DMS153 (cell line): Measurements from ENCODE around the gene USP31.
"Not testable (repeated sequence)": the region's sequence is repeated elsewhere in the genome, so short reads cannot be mapped to it uniquely, and the experiment has no call there.

ENCODE experiments used
- DNase-seq: peaks from one replicate; lab custom pipeline; 2025; lab: John Stamatoyannopoulos, UW

USP31 gene

DNA sequence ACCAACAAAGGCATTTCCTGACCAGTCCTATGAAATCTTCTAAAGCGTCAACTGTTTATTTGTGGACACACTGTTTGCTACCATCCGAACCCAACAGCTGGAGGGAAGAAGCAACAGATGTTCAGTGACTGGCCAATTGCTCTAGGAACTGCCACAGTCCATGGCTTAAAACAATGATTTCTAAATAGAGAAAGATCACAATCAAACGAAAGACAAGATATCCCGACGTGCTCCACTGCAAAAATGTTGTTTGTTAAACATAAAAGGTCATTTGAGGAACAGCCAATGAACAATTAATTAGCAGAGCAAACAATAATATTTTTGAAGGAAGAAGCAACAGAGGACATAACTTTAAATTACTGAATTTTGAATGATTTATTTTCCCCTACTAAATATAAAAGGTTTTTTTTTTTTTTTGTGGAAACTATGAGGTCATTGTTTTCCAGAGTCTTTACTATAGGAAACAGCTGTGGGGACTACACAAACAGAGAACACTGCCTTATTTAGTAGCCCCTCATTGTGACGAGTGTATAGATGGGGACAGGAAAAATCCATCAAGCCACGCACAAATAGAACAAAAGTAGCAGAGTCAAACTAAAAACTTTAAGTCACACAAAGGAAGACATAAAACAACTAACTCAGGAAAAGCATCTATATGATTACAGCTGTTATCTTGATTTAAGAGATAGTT is 17.2 kb downstream of the USP31 start:
- peak; percentile 34 for DNase-seq

GRCh38 chr16:23131436-23131835 is 17.8 kb downstream of the USP31 start:
- peak; percentile 9 for DNase-seq

DNA sequence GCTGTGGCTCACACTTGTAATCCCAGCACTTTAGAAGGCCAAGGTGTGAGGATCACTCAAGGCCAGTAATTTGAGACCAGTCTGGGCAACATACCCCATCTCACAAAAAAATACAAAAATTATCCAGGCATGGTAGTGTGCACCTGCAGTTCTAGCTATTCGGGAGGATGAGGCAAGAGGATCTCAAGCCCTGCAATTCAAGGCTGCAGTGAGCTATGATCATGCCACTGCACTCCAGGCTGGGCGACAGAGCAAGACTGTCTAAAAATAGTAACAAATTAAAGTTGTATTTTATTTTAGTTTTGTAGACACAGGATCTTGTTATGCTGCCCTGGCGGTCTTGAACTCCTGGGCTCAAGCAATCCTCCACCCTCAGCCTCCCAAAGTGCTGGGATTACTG is 18.2 kb downstream of the USP31 start:
- DNase-seq = no peak

GRCh38 chr16:23129686-23130085 is 19.6 kb downstream of the USP31 start:
- DNase-seq = no peak

DNA sequence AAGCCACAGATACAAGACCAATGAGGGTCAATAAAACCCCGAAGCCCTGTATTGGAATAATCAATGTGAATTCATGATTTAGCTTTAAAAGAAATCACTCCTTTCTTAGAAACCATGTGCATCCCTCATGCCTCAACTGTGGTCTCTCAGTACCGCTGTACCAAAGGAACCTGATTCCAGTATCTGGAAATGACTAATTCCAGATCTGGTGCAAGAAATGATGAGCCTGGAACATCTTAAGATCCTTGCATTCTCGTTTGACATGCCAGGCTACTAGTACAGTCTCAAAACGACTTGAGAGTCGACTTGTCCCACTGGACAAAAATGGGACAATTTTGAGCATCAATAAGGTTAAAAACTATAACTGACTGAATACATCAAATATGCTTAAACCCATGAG is 21.2 kb downstream of the USP31 start:
- no peak for DNase-seq

DNA sequence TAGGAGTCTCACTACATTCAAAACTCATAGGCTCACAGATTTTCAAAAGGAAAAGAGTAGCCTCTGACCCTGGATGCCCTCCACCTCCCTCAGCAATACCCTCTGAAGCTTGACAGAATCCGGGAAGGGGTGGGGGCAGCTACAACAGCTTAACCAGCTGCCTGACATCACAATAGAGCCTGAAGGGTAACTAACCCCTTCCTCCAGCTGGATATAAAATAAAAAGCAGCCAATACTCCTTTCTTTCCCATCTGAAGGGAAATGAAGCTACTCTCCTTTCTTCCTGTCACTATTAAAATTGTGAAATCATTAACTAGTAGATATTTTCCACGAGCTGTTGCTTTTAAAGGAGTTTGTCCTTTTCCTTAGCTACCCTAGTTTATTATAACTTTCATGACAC is 24.0 kb downstream of the USP31 start:
- no peak for DNase-seq

DNA sequence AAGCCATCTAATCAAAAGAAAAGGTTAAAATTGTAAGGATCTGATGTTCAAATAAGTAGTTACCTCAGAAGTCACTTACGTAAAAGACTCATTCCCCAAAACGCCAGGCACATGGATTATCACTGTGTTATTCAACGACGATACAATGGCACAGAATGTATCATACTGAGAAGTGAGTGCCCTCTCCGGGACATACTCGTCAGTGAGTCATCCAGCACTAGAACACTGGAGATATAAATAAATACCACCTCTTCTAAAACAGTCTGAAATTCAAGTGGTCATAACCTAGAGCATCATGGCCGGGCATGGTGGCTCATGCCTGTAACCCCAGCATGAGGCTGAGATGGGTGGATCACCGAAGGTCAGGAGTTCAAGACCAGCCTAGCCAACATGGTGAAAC is 24.9 kb downstream of the USP31 start:
- DNase-seq = no peak

GRCh38 chr16:23122144-23122543 is 27.1 kb downstream of the USP31 start:
- no peak for DNase-seq

DNA sequence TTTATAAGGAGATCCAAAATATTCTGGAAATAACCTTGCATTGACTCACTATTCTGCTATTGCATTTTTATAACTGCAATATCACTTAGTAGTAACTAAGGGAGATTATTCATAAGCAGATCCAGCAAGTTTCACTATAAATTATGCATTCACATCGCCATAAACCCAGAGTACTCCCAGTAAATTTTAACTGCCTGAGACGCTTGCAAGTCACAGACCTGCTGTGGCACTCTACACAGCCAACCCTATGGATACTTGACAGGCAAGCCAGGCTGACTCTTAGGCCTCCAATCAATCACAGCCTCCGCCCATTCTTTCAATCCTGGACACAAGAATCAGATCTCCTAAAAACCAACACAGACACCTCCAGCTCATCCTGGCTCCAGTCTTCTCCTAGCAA is 28.2 kb downstream of the USP31 start:
- DNase-seq = no peak

DNA sequence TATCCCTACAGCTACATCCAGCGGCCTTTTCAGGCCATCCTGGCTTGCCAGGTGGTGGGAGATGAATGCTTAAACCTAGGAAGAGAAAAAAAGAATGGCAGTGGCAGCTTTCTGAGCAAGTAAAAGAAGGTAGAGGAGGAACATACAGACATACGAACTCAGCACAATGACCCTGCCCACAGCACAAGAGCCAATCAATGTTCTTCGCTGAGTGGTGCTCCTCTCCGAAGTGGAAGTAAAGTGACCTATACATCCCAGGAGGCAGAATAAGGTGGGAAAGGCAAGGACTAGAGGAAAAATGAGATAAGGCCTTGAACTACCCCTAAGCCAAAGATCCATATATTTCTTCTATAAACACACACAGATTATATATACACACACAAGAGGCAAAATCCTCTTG is 28.7 kb downstream of the USP31 start:
- no peak for DNase-seq

GRCh38 chr16:23119570-23119969 is 29.7 kb downstream of the USP31 start:
- no peak for DNase-seq

DNA sequence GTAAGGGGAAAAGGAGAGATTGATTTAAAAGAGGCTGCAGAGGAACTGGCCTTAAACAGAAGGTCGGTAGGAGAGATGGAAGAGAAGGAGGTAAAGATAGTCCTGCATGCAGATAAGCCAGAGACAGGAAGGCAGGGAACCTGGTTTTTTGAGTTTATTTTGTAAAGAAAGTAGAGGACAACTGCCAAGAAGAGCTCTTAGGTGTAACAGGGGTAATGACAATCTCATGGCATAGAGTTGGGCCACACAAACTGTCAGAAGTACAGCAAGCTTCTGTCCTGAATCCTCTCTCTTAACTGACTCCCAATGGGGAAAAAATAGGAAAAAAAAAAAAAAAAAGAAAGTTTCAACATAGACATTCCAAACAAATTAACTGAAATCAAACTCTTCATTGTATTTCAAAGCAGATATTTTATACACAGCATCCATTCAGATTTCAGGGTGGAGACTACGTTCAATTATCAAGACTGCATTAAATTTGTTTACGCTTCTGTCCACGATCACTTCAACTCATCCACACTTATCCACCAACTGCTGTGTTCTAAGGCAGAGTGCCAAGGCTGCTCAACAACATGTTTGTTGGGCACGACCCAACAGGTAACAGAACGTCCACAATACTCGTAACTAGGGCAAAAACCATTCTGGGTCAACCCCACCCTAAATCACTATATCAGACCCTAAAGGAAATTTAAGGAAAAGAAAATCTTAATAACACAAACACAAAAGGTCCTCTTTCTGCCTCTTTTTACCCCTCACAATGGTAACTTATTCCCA is 34.9 kb downstream of the USP31 start:
- peak; percentile 52 for DNase-seq

- DNase-seq = no peak
Observed at GRCh38 chr16:23113185-23113584, 36.1 kb downstream of the USP31 start.

GRCh38 chr16:23110257-23110899 is 38.9 kb downstream of the USP31 start:
- no peak for DNase-seq

DNA sequence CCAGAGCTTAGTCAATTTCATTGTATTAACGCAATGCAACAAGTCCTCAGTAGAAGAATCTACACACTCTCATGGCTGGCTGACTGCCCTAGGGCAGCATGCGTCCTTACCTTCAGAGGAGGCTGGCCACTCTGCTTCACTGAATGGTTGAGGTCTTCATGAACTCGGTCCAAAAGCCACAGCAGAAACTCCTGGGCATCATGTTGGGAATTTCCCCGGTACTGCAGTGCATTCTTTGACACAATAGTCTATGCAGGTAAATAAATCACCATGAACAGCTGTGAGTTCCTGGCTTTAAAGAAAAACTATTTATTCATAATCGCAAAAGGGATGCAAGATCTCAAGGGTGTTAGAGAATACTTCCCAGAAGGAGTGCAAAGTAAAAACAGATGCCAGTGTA is 41.3 kb downstream of the USP31 start:
- no peak for DNase-seq

DNA sequence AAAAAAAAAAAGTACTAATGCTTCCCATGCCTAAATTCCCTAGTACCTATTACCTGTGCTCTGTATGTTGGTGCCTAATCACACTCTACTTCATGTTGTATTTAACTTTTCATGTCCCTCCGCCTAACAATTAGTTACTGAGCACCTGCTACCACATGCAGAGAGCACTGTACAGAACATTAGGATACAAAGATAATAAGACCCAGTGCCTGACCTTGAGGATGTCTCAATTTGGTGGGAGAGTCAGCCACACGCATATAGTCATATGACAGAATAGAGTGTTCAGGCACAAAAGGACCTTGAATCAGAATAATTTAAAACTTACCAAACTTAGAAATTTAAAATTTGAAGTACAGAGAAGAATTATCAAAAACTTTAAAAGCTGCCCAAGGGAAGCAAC is 42.1 kb downstream of the USP31 start:
- no peak for DNase-seq

- DNase-seq = no peak
Observed at GRCh38 chr16:23105309-23105708, 43.9 kb downstream of the USP31 start.

DNA sequence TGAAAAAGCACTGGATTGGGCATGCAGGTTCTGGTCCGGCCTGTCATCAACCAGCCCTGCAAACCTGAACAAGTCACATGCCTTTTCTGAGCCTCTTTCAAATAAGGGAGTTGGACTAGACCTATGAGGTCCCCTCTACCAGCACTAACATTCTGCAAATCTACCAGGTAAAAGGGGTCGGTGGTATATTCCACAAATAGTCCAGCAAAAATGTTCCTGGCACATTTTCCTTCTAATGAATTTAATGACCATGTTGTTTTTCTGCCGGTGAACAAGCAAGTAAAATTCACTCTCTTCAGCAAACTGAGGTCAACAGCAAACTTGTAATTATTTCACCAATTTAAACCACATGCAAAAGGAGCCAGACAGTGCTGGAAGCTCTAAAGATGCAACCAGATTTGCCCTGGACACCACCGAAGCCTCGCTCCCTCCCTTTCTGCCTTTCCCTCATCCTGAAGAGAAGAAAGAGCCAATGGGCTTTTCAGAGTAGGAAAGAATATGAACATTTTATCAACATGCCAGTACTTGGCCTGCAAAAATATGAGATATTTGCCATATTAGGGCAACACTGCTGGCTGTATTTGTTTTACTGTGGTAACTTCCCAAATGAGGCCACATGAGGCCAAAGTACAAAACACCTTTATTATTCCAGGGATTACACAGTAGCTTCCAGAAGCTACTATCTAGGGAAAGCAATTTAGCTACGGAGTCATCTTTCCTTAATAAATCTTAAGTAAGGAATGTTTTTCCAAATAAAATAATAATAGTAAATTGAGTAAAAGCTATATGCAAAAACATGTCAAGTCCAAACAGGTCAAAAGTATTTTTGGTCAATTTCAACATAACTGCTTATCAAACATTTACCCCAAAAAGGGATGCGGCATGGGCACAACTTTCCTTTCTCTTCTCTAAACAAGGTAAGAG is 45.0 kb downstream of the USP31 start:
- DNase-seq = no peak

- no peak for DNase-seq
Observed at GRCh38 chr16:23103603-23104002, 45.6 kb downstream of the USP31 start.

- no peak for DNase-seq
Observed at GRCh38 chr16:23101012-23101550, 48.2 kb downstream of the USP31 start.

GRCh38 chr16:23096450-23096849 is 52.8 kb downstream of the USP31 start:
- DNase-seq = not testable (repeated sequence)

DNA sequence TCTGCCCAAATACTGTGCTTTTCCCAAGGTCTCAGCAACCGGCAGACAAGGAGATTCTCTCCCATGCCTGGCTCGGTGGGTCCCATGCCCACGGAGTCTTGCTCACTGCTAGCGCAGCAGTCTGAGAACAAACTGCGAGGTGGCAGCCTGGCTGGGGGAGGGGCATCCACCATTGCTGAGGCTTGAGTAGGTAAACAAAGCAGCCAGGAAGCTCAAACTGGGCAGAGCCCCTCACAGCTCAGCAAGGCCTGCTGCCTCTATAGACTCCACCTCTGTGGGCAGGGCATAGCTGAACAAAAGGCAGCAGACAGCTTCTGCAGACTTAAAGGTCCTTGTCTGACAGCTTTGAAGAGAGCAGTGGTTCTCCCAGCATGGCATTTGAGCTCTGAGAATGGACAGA is 55.1 kb downstream of the USP31 start:
- peak; percentile 15 for DNase-seq
